ENCODE measurements around the gene DMBT1.

The DMBT1 gene

GRCh38 chr10:122560279-122560804 lies at the start of gene DMBT1:
Gene DMBT1, plus strand, starts transcription at chr10:122560754. Its CDS starts 17 bp downstream, at chr10:122560771.
- DNase-seq: no peak

DNA sequence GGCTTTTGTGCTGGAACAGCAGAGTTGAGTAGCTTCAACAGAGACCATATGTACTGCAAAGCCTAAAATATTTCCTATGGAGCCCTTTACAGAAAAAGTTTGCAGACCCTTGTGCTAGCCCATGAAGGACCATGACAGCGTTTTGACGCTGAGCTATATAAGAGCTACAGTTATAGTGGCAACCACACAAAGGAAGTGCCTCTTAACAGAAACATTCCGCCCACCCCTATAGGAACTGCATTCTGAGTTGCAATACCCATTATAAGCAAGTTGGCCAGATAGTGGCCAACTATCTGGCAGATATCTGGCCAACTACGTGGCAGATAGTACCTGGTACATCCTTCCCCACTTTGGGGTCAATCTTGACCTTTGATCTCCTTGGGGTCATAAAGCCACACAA lies 47.5 kb upstream of the DMBT1 start:
- DNase-seq: no peak

DNA sequence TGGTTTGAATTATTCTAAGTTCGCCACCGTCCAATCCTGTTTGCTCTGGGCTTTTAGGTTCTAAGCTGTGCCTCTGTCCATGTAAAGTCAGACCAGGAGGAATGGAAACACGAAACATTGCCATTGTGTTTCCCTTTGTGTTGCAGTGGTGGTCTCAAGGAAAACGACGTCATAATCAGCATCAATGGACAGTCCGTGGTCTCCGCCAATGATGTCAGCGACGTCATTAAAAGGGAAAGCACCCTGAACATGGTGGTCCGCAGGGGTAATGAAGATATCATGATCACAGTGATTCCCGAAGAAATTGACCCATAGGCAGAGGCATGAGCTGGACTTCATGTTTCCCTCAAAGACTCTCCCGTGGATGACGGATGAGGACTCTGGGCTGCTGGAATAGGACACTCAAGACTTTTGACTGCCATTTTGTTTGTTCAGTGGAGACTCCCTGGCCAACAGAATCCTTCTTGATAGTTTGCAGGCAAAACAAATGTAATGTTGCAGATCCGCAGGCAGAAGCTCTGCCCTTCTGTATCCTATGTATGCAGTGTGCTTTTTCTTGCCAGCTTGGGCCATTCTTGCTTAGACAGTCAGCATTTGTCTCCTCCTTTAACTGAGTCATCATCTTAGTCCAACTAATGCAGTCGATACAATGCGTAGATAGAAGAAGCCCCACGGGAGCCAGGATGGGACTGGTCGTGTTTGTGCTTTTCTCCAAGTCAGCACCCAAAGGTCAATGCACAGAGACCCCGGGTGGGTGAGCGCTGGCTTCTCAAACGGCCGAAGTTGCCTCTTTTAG lies 46.3 kb upstream of the DMBT1 start:
- no peak for DNase-seq

GRCh38 chr10:122515022-122515424 lies 45.5 kb upstream of the DMBT1 start:
- no peak for DNase-seq

DNA sequence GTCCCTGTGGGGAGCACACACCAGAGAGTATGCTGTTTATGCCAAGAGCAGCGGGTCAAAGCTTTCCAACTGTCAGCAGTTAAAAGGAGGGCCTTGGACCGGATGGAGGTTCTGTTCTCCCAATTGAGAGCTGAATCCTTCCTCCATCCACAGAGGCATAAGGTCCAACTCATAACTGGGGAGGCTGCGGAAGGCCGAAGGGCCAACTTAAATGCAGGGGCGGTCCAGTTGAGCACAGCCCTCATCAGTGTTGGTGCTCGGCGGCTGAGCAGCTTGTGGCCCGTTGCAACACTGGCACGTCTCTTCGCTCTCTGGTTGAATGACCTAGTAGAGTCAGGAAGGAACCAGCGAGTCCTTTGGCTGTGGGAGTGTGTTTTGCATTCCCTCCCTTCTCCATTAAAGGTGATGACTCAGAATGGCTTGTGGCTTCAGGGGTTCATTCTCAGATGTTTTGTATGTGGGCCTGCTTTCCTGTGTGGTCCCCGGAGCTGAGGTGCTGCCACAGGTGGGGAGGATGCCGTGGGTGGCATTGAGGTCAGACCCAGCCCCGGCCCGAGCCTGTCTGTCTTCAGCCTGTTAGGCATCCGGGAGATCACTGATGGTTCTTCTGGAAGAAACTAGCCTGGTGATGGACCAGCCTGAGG lies 44.8 kb upstream of the DMBT1 start:
- DNase-seq: no peak

- no peak for DNase-seq
Measured at GRCh38 chr10:122516734-122517133, 43.8 kb upstream of the DMBT1 start.

- no peak for DNase-seq
Measured at GRCh38 chr10:122519144-122519543, 41.4 kb upstream of the DMBT1 start.

DNA sequence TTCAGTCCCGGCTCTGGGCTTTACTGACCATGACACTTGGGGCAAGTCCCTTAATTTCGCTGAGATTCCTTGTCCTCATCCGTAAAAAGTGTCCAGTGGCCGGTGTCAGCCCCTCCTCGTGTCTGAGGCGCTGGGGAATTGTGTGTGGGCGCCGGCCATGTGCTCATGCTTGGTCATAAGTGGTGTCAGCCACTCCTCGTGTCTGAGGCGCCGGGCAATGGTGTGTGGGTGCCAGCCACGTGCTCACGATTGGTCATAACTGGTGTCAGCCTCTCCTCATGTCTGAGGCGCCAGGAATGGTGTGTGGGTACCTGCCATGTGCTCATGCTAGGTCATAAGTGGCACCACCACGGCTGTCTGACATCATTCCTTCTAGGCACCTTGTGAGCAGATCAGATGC lies 40.7 kb upstream of the DMBT1 start:
- DNase-seq: no peak

GRCh38 chr10:122521011-122521410 lies 39.5 kb upstream of the DMBT1 start:
- DNase-seq: no peak

GRCh38 chr10:122524811-122525210 lies 35.7 kb upstream of the DMBT1 start:
- no peak for DNase-seq

GRCh38 chr10:122525788-122526187 lies 34.8 kb upstream of the DMBT1 start:
- no peak for DNase-seq

DNA sequence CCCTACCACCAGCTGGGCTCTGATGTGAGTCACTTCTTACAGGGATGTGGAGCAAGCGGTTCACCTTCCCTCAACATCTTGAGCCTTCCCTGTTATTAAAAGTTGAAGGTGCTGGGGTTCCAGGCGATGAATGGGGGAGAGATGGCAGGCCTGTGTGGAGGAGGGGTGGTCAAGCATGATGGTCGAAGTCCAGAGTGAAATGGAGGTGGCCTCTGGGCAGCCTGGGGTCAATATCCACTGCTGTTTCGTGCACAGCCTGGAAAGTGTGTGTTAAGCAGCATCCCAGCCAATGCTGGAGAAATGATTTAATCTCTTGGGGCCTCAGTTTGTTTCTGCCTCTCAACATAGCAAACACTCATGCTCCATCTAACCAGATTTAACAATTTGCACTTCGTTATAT lies 33.7 kb upstream of the DMBT1 start:
- DNase-seq: no peak

GRCh38 chr10:122530177-122530576 lies 30.4 kb upstream of the DMBT1 start:
- DNase-seq: no peak

- no peak for DNase-seq
Measured at GRCh38 chr10:122531261-122531660, 29.3 kb upstream of the DMBT1 start.

DNA sequence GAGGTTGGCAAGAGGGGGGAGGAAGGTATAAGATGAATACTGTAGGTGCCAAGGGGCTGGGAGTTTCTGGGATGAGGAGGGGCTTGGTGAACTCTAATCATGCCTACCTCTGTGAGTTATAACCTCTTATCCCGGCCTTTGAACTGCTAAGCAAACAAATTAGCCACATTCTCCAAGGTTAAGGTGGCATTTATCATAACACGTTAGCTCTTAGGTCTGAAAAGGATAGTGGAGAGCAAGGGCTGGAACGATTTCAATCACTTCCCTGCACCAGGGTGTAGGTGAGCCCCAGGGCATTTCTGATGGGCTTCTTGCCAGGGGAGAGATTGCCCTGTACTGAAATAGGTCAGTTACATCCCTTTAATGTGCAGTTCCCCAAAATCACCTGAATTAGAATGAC lies 28.6 kb upstream of the DMBT1 start:
- DNase-seq: no peak

- no peak for DNase-seq
Measured at GRCh38 chr10:122532601-122533296, 27.8 kb upstream of the DMBT1 start.

GRCh38 chr10:122537545-122537944 lies 23.0 kb upstream of the DMBT1 start:
- DNase-seq: no peak

DNA sequence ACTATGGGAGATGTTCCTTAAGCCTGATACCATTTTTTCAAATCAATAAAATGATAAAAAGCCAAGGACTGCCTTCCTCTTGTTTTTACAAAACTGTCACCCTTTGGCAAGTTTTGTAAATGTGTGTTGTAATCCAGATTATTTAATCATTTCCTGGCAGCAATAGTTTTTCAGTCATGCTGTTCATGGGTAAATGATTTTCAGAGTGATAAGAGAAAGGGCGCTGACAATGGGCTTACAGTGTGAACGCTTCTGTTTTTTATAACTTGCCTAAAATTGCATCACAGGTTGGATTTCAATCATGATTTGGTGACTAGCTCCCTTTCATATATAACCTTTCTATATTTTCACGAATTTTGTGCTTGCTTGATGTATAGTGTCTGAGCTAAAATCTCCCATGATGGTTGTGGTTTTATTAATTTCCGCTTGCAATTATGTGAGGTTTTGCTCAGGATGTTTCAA lies 19.0 kb upstream of the DMBT1 start:
- DNase-seq: no peak

- DNase-seq: peak; percentile 36
Measured at GRCh38 chr10:122543676-122544445, 16.7 kb upstream of the DMBT1 start.

DNA sequence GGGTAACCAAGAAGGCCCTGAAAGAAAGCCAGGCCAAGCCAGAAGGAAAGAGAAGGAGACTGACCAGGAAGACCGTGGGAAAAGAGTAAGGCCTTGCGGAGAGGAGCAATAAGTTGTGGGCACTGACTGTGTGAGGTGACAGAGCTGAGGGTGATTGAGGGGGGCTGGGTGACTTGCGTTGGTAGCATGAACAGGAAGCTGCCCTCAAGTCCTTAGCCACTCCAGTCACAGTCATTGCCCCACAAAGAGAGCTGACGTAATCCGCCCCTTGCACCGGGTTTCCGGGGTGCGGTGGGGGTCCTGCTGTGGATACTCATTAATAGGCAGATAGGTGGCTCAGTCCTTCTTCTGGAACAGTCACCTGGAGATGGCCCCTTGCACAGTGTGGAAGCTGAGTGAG lies 16.1 kb upstream of the DMBT1 start:
- no peak for DNase-seq

- DNase-seq: no peak
Measured at GRCh38 chr10:122546242-122546641, 14.3 kb upstream of the DMBT1 start.

DNA sequence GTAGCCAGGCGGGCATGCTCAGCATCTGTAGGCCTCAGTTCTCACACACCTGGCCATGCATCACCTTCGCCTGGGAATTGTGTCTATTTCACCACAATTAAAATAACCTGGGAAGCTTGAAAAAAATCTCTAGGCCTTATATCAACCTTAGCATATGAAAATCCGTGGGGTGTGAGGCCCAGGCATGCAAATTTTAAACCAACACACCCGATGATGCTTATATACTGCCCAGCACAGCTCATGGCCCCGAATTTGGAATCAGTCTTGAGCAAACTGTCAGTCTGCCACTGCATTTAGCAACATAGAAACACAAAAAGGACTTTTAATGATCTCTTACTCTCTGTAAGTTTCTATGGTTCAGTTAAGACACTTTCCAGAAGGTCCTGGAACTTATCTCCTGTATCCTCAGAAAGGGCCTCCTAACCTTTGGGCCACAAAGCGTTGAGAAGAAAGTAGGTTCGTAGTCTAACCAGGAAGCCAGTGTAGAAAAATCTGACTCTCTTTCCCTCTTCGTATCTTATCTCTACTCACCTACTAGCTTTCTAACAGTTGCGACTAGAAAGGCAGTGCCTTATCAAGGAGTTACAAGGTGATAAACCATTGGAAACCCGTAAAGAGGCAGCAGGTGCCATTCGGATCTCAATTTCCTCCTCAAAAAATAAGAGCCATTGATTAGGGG lies 12.0 kb upstream of the DMBT1 start:
- no peak for DNase-seq

Data from NCI-H524 treated with DMSO at 0.1 percent for 48 hours (cell line).